Natural killer cell (primary cell): ENCODE data around the gene C11orf52. TPM values are rescaled to one million over a fixed set of nuclear protein-coding genes. Genes with fewer than 3 reads are reported as not detected.

Experiments used
- ATAC-seq, 3 donors: fragments of 150-1000 bp in 2 of 3; fragments of 200-7000 bp in 1 of 3; cut with Tn5 transposase; 1 replicate in 1 of 3; 2 replicates in 2 of 3; pipeline ENCODE4 v1.10.0; 2021; ENCODE audit warnings: mild to moderate bottlenecking in 2 of 3, moderate library complexity in 2 of 3
- DNase-seq, 2 donors: peaks; one replicate each; pipeline versions ENCODE4 v3.0.0 to v3.0.0-alpha.2; 2013 to 2021; ENCODE audit warnings: mixed read lengths in 1 of 2
- H3K27ac ChIP-seq: one replicate; pipeline ENCODE4 v1.5.1; 2013; ENCODE audit warnings: mild to moderate bottlenecking, low read length
- H3K27me3 ChIP-seq: one replicate; pipeline ENCODE4 v1.6.1; 2013; ENCODE audit warnings: low read length; ENCODE audit not compliant: control insufficient read depth, insufficient read depth
- H3K36me3 ChIP-seq: one replicate; pipeline ENCODE4 v1.6.1; 2013; ENCODE audit warnings: low read length; ENCODE audit not compliant: control insufficient read depth, insufficient read depth
- H3K4me1 ChIP-seq: one replicate; pipeline ENCODE4 v1.6.1; 2013; ENCODE audit warnings: low read length; ENCODE audit not compliant: control insufficient read depth, insufficient read depth
- H3K4me3 ChIP-seq: one replicate; pipeline ENCODE4 v1.5.1; 2013; ENCODE audit warnings: low read length
- H3K9me3 ChIP-seq: one replicate; pipeline ENCODE4 v1.6.1; 2013; ENCODE audit warnings: low read length; ENCODE audit not compliant: control insufficient read depth, insufficient read depth
- H3K27ac Mint-ChIP-seq, 2 donors: one replicate each; pipeline ENCODE4 v1.8.0; 2022; ENCODE audit warnings: mild to moderate bottlenecking in 2 of 2, mixed read lengths in 2 of 2, moderate library complexity in 1 of 2
- H3K27me3 Mint-ChIP-seq, 2 donors: one replicate each; pipeline ENCODE4 v1.8.0; 2022; ENCODE audit warnings: low read depth in 2 of 2, mixed read lengths in 2 of 2
- H3K36me3 Mint-ChIP-seq: one replicate; pipeline ENCODE4 v1.8.0; 2022; ENCODE audit warnings: mixed read lengths
- H3K4me1 Mint-ChIP-seq, 2 donors: one replicate each; pipeline ENCODE4 v1.8.0; 2022; ENCODE audit warnings: mixed read lengths in 2 of 2
- H3K4me3 Mint-ChIP-seq: one replicate; pipeline ENCODE4 v1.8.0; 2022; ENCODE audit warnings: mild to moderate bottlenecking, moderate library complexity, mixed read lengths
- H3K9me3 Mint-ChIP-seq, 2 donors: one replicate each; pipeline ENCODE4 v1.8.0; 2022; ENCODE audit warnings: mixed read lengths in 2 of 2
- WGBS: methylation state at CpG from one replicate; pipeline ENCODE4 v1.1.7; 2013; ENCODE audit warnings: missing lambda C conversion rate; ENCODE audit not compliant: insufficient coverage; 5-methylcytosine and 5-hydroxymethylcytosine counted together
- intact Hi-C: fragments of 100-400 bp; cut with micrococcal nuclease; formaldehyde crosslinking; loops from one replicate; pipeline ENCODE4 v1.14.2; 2022
- total RNA-seq, 4 donors: library from RNA; stranded (reverse); fragments of 120-200 nt in 1 of 4; gene quantifications; one replicate each; pipeline versions ENCODE4 v1.2.3 to v1.2.4, GENCODE V29; 2013 to 2022
- TF ChIP-seq, protein P1 (sequence below): fragments of 200-600 bp; IDR thresholded peaks from one replicate; pipeline ENCODE4 v1.8.0; 2022; ENCODE audit warnings: antibody characterized with exemption

C11orf52 gene
- total RNA-seq, 3 donors from 2014 or later (not counting 1 experiment from before 2014, with no cell fraction given) = not detected

GRCh38 chr11:111886032-111886431 is 32.7 kb upstream of the C11orf52 start:
- DNase-seq (no peak), ATAC-seq (no peak)
- TF ChIP-seq, protein P1, sequence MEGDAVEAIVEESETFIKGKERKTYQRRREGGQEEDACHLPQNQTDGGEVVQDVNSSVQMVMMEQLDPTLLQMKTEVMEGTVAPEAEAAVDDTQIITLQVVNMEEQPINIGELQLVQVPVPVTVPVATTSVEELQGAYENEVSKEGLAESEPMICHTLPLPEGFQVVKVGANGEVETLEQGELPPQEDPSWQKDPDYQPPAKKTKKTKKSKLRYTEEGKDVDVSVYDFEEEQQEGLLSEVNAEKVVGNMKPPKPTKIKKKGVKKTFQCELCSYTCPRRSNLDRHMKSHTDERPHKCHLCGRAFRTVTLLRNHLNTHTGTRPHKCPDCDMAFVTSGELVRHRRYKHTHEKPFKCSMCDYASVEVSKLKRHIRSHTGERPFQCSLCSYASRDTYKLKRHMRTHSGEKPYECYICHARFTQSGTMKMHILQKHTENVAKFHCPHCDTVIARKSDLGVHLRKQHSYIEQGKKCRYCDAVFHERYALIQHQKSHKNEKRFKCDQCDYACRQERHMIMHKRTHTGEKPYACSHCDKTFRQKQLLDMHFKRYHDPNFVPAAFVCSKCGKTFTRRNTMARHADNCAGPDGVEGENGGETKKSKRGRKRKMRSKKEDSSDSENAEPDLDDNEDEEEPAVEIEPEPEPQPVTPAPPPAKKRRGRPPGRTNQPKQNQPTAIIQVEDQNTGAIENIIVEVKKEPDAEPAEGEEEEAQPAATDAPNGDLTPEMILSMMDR = no peak
- no peak overlapping the region for H3K4me3 Mint-ChIP-seq
- intact Hi-C loops = no loop called here
- peaks cover 0 to 7% of the 10 kb centered on the region in 2 donors for H3K27me3 Mint-ChIP-seq
- 0% methylated on average over 1 of the region's 4 CpGs for whole genome bisulfite sequencing
- Histone ChIP-seq H3K36me3 (no peaks in the 10 kb centered on the region), H3K4me1 (no peaks in the 10 kb centered on the region), H3K9me3 (no peaks in the 10 kb centered on the region), H3K4me3 (no peak overlapping the region), H3K27ac (no peak overlapping the region), H3K27me3 (no peaks in the 10 kb centered on the region)
- peaks cover 0 to under 1% of the 10 kb centered on the region in 2 donors for H3K4me1 Mint-ChIP-seq
- H3K9me3 Mint-ChIP-seq = no peaks in the 10 kb centered on the region
- no peak overlapping the region for H3K27ac Mint-ChIP-seq
- no peaks in the 10 kb centered on the region for H3K36me3 Mint-ChIP-seq

DNA sequence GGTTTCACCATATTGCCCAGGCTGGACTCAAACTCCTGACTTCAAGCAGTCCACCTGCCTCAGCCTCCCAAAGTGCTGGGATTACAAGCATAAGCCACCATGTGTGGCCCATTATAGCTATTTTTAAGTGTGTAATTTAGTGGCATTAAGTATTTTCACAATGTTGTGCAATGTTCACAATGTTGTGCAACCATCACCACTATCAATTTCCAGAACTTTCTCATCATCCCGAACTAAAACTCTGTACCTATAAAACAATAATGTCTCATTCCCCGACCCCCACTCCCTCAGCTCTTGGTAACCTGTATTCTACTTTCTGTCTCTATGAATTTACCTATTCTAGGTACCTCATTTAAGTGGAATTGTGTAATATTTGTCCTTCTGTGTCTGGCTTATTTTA is 31.9 kb upstream of the C11orf52 start:
- Histone ChIP-seq H3K36me3 (no peaks in the 10 kb centered on the region), H3K27me3 (no peaks in the 10 kb centered on the region), H3K4me3 (no peak overlapping the region), H3K27ac (no peak overlapping the region), H3K9me3 (no peaks in the 10 kb centered on the region), H3K4me1 (no peaks in the 10 kb centered on the region)
- Mint-ChIP-seq H3K27ac (no peak overlapping the region), H3K36me3 (no peaks in the 10 kb centered on the region), H3K4me1 (no peaks in the 10 kb centered on the region), H3K4me3 (no peak overlapping the region), H3K27me3 (peaks cover 0 to 9% of the 10 kb centered on the region in 2 donors), H3K9me3 (no peaks in the 10 kb centered on the region)
- intact Hi-C loops = no loop called here
- DNase-seq (no peak), ATAC-seq (no peak)
- TF ChIP-seq, protein P1 = no peak
- 89% methylated on average over 2 of the region's 2 CpGs for WGBS

GRCh38 chr11:111905411-111905810 is 13.3 kb upstream of the C11orf52 start:
- TF ChIP-seq, protein P1 = no peak
- Mint-ChIP-seq H3K27me3 (peaks cover 31 to 43% of the 10 kb centered on the region in 2 donors), H3K27ac (no peak overlapping the region), H3K9me3 (no peaks in the 10 kb centered on the region), H3K36me3 (no peaks in the 10 kb centered on the region), H3K4me3 (no peak overlapping the region), H3K4me1 (no peaks in the 10 kb centered on the region)
- Histone ChIP-seq H3K36me3 (no peaks in the 10 kb centered on the region), H3K4me3 (no peak overlapping the region), H3K27me3 (no peaks in the 10 kb centered on the region), H3K27ac (no peak overlapping the region), H3K4me1 (no peaks in the 10 kb centered on the region), H3K9me3 (no peaks in the 10 kb centered on the region)
- intact Hi-C loops = no loop called here
- no peak for ATAC-seq
- WGBS = 80% methylated on average over 1 of the region's 2 CpGs
- DNase-seq = no peak

GRCh38 chr11:111906680-111907079 is 12.0 kb upstream of the C11orf52 start:
- no peak for DNase-seq
- Histone ChIP-seq H3K4me3 (no peak overlapping the region), H3K27ac (no peak overlapping the region), H3K27me3 (peaks cover 3% of the 10 kb centered on the region), H3K36me3 (no peaks in the 10 kb centered on the region), H3K4me1 (no peaks in the 10 kb centered on the region), H3K9me3 (no peaks in the 10 kb centered on the region)
- H3K4me3 Mint-ChIP-seq = no peak overlapping the region
- no peaks in the 10 kb centered on the region for H3K4me1 Mint-ChIP-seq
- intact Hi-C loops = no loop called here
- TF ChIP-seq, protein P1 = no peak
- H3K27me3 Mint-ChIP-seq = peaks cover 39 to 56% of the 10 kb centered on the region in 2 donors
- H3K36me3 Mint-ChIP-seq = no peaks in the 10 kb centered on the region
- H3K9me3 Mint-ChIP-seq = no peaks in the 10 kb centered on the region
- WGBS = no CpG with 5 or more reads among the region's 1 CpG
- H3K27ac Mint-ChIP-seq = no peak overlapping the region
- ATAC-seq = no peak
